SK-N-SH (cell line): ENCODE results near the gene RNF32.

ENCODE experiments used
- CTCF ChIP-seq: fragments of 200-600 bp; sonication (generic); IDR thresholded peaks from 2 replicates; pipeline ENCODE4 v1.6.1; 2017; ENCODE audit warnings: antibody characterized with exemption, mild to moderate bottlenecking, moderate library complexity
- EP300 ChIP-seq, 2 experiments: IDR thresholded peaks; 2 replicates each; pipeline versions ENCODE4 v1.4.0 to v1.6.1; 2012; ENCODE audit warnings: borderline replicate concordance in 1 of 2, low read depth in 1 of 2, low read length in 1 of 2
- MXI1 ChIP-seq: IDR thresholded peaks from 2 replicates; pipeline ENCODE4 v1.6.1; 2012; ENCODE audit warnings: mild to moderate bottlenecking, low read depth, low read length, improper control_type of control experiment
- RAD21 ChIP-seq: IDR thresholded peaks from 2 replicates; pipeline ENCODE4 v1.6.1; 2012; ENCODE audit warnings: mild to moderate bottlenecking, low read length
- RFX5 ChIP-seq: IDR thresholded peaks from 2 replicates; pipeline ENCODE4 v1.6.1; 2012; ENCODE audit warnings: mild to moderate bottlenecking, improper control_type of control experiment, low read length
- RXRA ChIP-seq: IDR thresholded peaks from 2 replicates; pipeline ENCODE4 v1.4.0; 2012; ENCODE audit warnings: low read depth, mild to moderate bottlenecking, borderline replicate concordance
- TCF12 ChIP-seq: IDR thresholded peaks from 2 replicates; pipeline ENCODE4 v1.4.0; 2012
- TF ChIP-seq, protein P1 (sequence below): IDR thresholded peaks from 2 replicates; pipeline ENCODE4 v1.4.0; 2012; ENCODE audit warnings: low read depth, borderline replicate concordance

GRCh38 chr7:156638443-156639077, 2.0 kb upstream of the RNF32 start:
- no peak for TF ChIP-seq CTCF
- TF ChIP-seq, protein P1, sequence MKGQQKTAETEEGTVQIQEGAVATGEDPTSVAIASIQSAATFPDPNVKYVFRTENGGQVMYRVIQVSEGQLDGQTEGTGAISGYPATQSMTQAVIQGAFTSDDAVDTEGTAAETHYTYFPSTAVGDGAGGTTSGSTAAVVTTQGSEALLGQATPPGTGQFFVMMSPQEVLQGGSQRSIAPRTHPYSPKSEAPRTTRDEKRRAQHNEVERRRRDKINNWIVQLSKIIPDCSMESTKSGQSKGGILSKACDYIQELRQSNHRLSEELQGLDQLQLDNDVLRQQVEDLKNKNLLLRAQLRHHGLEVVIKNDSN: no peak
- no peak for TF ChIP-seq MXI1
- no peak for TF ChIP-seq TCF12
- TF ChIP-seq EP300 (IDR thresholded peaks at IDR 0.05; ENCODE audit: borderline replicate concordance in 1 of 2, low read depth in 1 of 2, low read length in 1 of 2): no peak
- no peak for TF ChIP-seq RXRA
- no peak for TF ChIP-seq RFX5
- no peak for TF ChIP-seq RAD21
